SK-N-SH (cell line): ENCODE measurements around the gene ZNF236. TPM values are rescaled to one million over a fixed set of nuclear protein-coding genes. Genes with fewer than 3 reads are reported as not detected.

Experiments used
- CTCF ChIA-PET: fragments of 300-600, 350-600 bp; formaldehyde crosslinking; extraction: SDS; loops from one replicate; lab custom pipeline; 2021; lab: Yijun Ruan, JAX
- POLR2A ChIA-PET: fragments of 350-600 bp; sonication (Branson Sonifier 250); formaldehyde crosslinking; extraction: SDS; loops from one replicate; lab custom pipeline; 2020; ENCODE audit warnings: antibody characterized with exemption, inconsistent platforms; lab: Yijun Ruan, JAX
- DNase-seq: peaks from one replicate; pipeline ENCODE4 v3.0.0; 2012
- H2AFZ ChIP-seq: fragments of 200-600 bp; sonication (generic); 2 replicates; pipeline ENCODE4 v1.8.1; 2016; ENCODE audit warnings: antibody characterized with exemption, mild to moderate bottlenecking, low read depth
- H3F3A ChIP-seq: fragments of 200-600 bp; sonication (generic); replicated peaks from 2 replicates; pipeline ENCODE3; 2016; ENCODE audit warnings: antibody characterized with exemption, mild to moderate bottlenecking; ENCODE audit not compliant: insufficient read depth
- H3K27ac ChIP-seq, 2 experiments: fragments of 200-500 bp in 1 of 2; fragments of 200-600 bp in 1 of 2; sonication (Bioruptor generic) in 1 of 2; sonication (generic), shearing (Covaris generic) in 1 of 2; 2 replicates each; pipeline versions ENCODE4 v1.5.1 to v1.6.1; 2014 to 2016; ENCODE audit warnings: low read depth in 2 of 2, inconsistent platforms in 1 of 2, low read length in 1 of 2, mild to moderate bottlenecking in 1 of 2, mixed read lengths in 1 of 2
- H3K27me3 ChIP-seq: fragments of 200-600 bp; sonication (generic), shearing (Covaris generic); 2 replicates; pipeline ENCODE4 v1.6.1; 2016; ENCODE audit warnings: mixed run types; ENCODE audit not compliant: insufficient read depth
- H3K36me3 ChIP-seq, 2 experiments: fragments of 200-500 bp in 1 of 2; fragments of 200-600 bp in 1 of 2; sonication (Bioruptor generic) in 1 of 2; sonication (generic) in 1 of 2; replicated peaks in 1 of 2; 2 replicates each; pipeline versions ENCODE3 to v1.5.1; 2014 to 2016; ENCODE audit warnings: low read length in 1 of 2, mild to moderate bottlenecking in 1 of 2; ENCODE audit not compliant: insufficient read depth in 2 of 2, control insufficient read depth in 1 of 2
- H3K4me1 ChIP-seq, 2 experiments: fragments of 200-500 bp in 1 of 2; fragments of 200-600 bp in 1 of 2; sonication (Bioruptor generic) in 1 of 2; sonication (generic), shearing (Covaris generic) in 1 of 2; 2 replicates each; pipeline versions ENCODE4 v1.5.1 to v1.6.1; 2014 to 2016; ENCODE audit warnings: low read depth in 1 of 2, low read length in 1 of 2, mixed run types in 1 of 2; ENCODE audit not compliant: insufficient read depth in 2 of 2, control insufficient read depth in 1 of 2
- H3K4me2 ChIP-seq: fragments of 200-600 bp; sonication (generic), shearing (Covaris generic); 2 replicates; pipeline ENCODE4 v1.6.1; 2017; ENCODE audit warnings: mixed run types
- H3K4me3 ChIP-seq, 2 experiments: fragments of 200-500 bp in 1 of 2; fragments of 200-600 bp in 1 of 2; sonication (Bioruptor generic) in 1 of 2; sonication (generic), shearing (Covaris generic) in 1 of 2; 2 replicates each; pipeline versions ENCODE4 v1.5.1 to v1.8.1; 2014 to 2016; ENCODE audit warnings: low read depth in 2 of 2, inconsistent platforms in 1 of 2, low read length in 1 of 2, mild to moderate bottlenecking in 1 of 2, mixed read lengths in 1 of 2, moderate library complexity in 1 of 2
- H3K79me2 ChIP-seq: fragments of 200-600 bp; sonication (generic); 2 replicates; pipeline ENCODE4 v1.8.1; 2017; ENCODE audit warnings: mild to moderate bottlenecking; ENCODE audit not compliant: insufficient read depth
- H3K9ac ChIP-seq: fragments of 200-600 bp; sonication (generic); 2 replicates; pipeline ENCODE4 v1.6.1; 2017; ENCODE audit warnings: mixed run types
- H3K9me2 ChIP-seq: fragments of 200-600 bp; sonication (generic); 2 replicates; pipeline ENCODE4 v1.6.1; 2017; ENCODE audit warnings: mixed run types
- H3K9me3 ChIP-seq: fragments of 200-600 bp; sonication (generic); 2 replicates; pipeline ENCODE4 v1.6.1; 2017; ENCODE audit warnings: mixed run types, mild to moderate bottlenecking, moderate library complexity
- H4K20me1 ChIP-seq: fragments of 200-600 bp; sonication (generic); 2 replicates; pipeline ENCODE4 v1.6.1; 2017; ENCODE audit warnings: mild to moderate bottlenecking, mixed run types; ENCODE audit not compliant: insufficient read depth
- FOXJ3 ChIP-seq: sonication (generic); formaldehyde crosslinking; IDR thresholded peaks from 2 replicates; pipeline ENCODE4 v1.5.1; 2020; ENCODE audit warnings: mild to moderate bottlenecking, missing genetic modification reagents
- FOXM1 ChIP-seq: IDR thresholded peaks from 2 replicates; pipeline ENCODE4 v1.4.0; 2012; ENCODE audit warnings: low read depth, mild to moderate bottlenecking
- GABPA ChIP-seq: IDR thresholded peaks from 2 replicates; pipeline ENCODE4 v1.4.0; 2012; ENCODE audit warnings: low read depth, mild to moderate bottlenecking
- GATA2 ChIP-seq: sonication (generic); formaldehyde crosslinking; IDR thresholded peaks from 2 replicates; pipeline ENCODE4 v1.5.0; 2020; ENCODE audit warnings: mild to moderate bottlenecking, missing genetic modification reagents
- IRF3 ChIP-seq: fragments of 150-350 bp; IDR thresholded peaks from 2 replicates; pipeline ENCODE4 v1.6.1; 2016; ENCODE audit warnings: mild to moderate bottlenecking, low read depth, low read length
- JUND ChIP-seq: IDR thresholded peaks from 2 replicates; pipeline ENCODE4 v1.4.0; 2012
- NFIC ChIP-seq: IDR thresholded peaks from 2 replicates; pipeline ENCODE4 v1.4.0; 2012; ENCODE audit warnings: borderline replicate concordance
- RAD21 ChIP-seq: IDR thresholded peaks from 2 replicates; pipeline ENCODE4 v1.6.1; 2012; ENCODE audit warnings: mild to moderate bottlenecking, low read length
- RCOR1 ChIP-seq: fragments of 150-350 bp; IDR thresholded peaks from 2 replicates; pipeline ENCODE4 v1.6.1; 2017; ENCODE audit warnings: antibody characterized with exemption, low read length
- RFX5 ChIP-seq: IDR thresholded peaks from 2 replicates; pipeline ENCODE4 v1.6.1; 2012; ENCODE audit warnings: mild to moderate bottlenecking, improper control_type of control experiment, low read length
- RXRA ChIP-seq: IDR thresholded peaks from 2 replicates; pipeline ENCODE4 v1.4.0; 2012; ENCODE audit warnings: low read depth, mild to moderate bottlenecking, borderline replicate concordance
- SIN3A ChIP-seq: IDR thresholded peaks from 2 replicates; pipeline ENCODE4 v1.6.1; 2012; ENCODE audit warnings: low read depth, mild to moderate bottlenecking, low read length, moderate library complexity, borderline replicate concordance
- TAF1 ChIP-seq: IDR thresholded peaks from 2 replicates; pipeline ENCODE4 v1.6.1; 2012; ENCODE audit warnings: low read depth, mild to moderate bottlenecking, low read length, moderate library complexity, borderline replicate concordance
- TEAD4 ChIP-seq: IDR thresholded peaks from 2 replicates; pipeline ENCODE4 v1.4.0; 2012; ENCODE audit warnings: mild to moderate bottlenecking, borderline replicate concordance; ENCODE audit not compliant: insufficient read depth
- YY1 ChIP-seq: IDR thresholded peaks from 2 replicates; pipeline ENCODE4 v1.4.0; 2012; ENCODE audit warnings: low read depth, mild to moderate bottlenecking
- ZBTB33 ChIP-seq: IDR thresholded peaks from 2 replicates; pipeline ENCODE4 v1.4.0; 2012; ENCODE audit warnings: low read depth, borderline replicate concordance
- WGBS: methylation state at CpG from one replicate; pipeline ENCODE4 v1.1.6; 2017; ENCODE audit warnings: low lambda C conversion rate; 5-methylcytosine and 5-hydroxymethylcytosine counted together
- polyA plus RNA-seq, 3 experiments: library from polyadenylated mRNA; depleted of rRNA; stranded (reverse); fragments of >200 nt; gene quantifications; 2 replicates each; pipeline ENCODE4 v1.2.3, GENCODE V29; 2012

ZNF236 gene
- polyA plus RNA-seq, 1 of the 3 experiments (the other 2 are of a cell fraction), result 4.2 TPM

GRCh38 chr18:76914796-76915195, 92.4 kb downstream of the ZNF236 start:
- no peaks in the 10 kb centered on the region for H3K27me3 ChIP-seq
- no peaks in the 10 kb centered on the region for H4K20me1 ChIP-seq
- H3K9me2 ChIP-seq, result no peaks in the 10 kb centered on the region
- 61% methylated on average over 3 of the region's 3 CpGs for WGBS
- ChIA-PET CTCF (interaction anchor here (12.6 kb wide), 1 partner anchor 68 kb away, joined by 191 read pairs; no protein-coding TSS in a partner anchor), POLR2A (no interaction called here)
- DNase-seq, result no peak
- TF ChIP-seq GABPA, result no peak
- no peak for TF ChIP-seq ZBTB33
- no peak for TF ChIP-seq YY1
- no peak for TF ChIP-seq RXRA
- no peak for TF ChIP-seq IRF3
- TF ChIP-seq RAD21, result no peak
- no peak for TF ChIP-seq RCOR1
- TF ChIP-seq TAF1, result no peak
- no peak for TF ChIP-seq JUND
- no peak for TF ChIP-seq SIN3A
- no peak overlapping the region for H3K4me2 ChIP-seq
- H3K4me1 ChIP-seq, result no peaks in the 10 kb centered on the region; a peak in 1 of 4 replicates
- no peak overlapping the region for H3K4me3 ChIP-seq
- no peak overlapping the region for H2AFZ ChIP-seq
- H3F3A ChIP-seq, result no peaks in the 10 kb centered on the region
- no peak overlapping the region for H3K27ac ChIP-seq
- no peaks in the 10 kb centered on the region for H3K79me2 ChIP-seq
- no peak overlapping the region for H3K9ac ChIP-seq
- peaks cover 52 to 76% of the 10 kb centered on the region in 2 experiments for H3K36me3 ChIP-seq
- H3K9me3 ChIP-seq, result no peaks in the 10 kb centered on the region

GRCh38 chr18:76915456-76915855, 93.1 kb downstream of the ZNF236 start:
- ChIA-PET POLR2A (no interaction called here), CTCF (interaction anchor here (12.6 kb wide), 1 partner anchor 68 kb away, joined by 191 read pairs; no protein-coding TSS in a partner anchor)
- H2AFZ ChIP-seq, result no peak overlapping the region
- H3K9ac ChIP-seq, result no peak overlapping the region
- H3K4me2 ChIP-seq, result no peak overlapping the region
- H3K9me2 ChIP-seq, result no peaks in the 10 kb centered on the region
- no peak for DNase-seq
- H3K27me3 ChIP-seq, result no peaks in the 10 kb centered on the region
- H3K9me3 ChIP-seq, result no peaks in the 10 kb centered on the region
- H3K79me2 ChIP-seq, result no peaks in the 10 kb centered on the region
- no peaks in the 10 kb centered on the region for H3F3A ChIP-seq
- no peak overlapping the region for H3K27ac ChIP-seq
- 82% methylated on average over 5 of the region's 5 CpGs for WGBS
- no peak overlapping the region for H3K4me3 ChIP-seq
- peaks cover 46 to 70% of the 10 kb centered on the region in 2 experiments for H3K36me3 ChIP-seq
- no peaks in the 10 kb centered on the region for H4K20me1 ChIP-seq
- H3K4me1 ChIP-seq, result no peaks in the 10 kb centered on the region; a peak in 1 of 4 replicates
- TF ChIP-seq FOXJ3 (CRISPR knock-in tag) (no peak), NFIC (no peak), GATA2 (no peak), TAF1 (no peak), RCOR1 (no peak), RFX5 (no peak), FOXM1 (no peak), RXRA (no peak), RAD21 (no peak), TEAD4 (no peak)
